GM18870 (cell line): ENCODE results near the gene RARRES2.
"Not testable (repeated sequence)": the region's sequence is repeated elsewhere in the genome, so short reads cannot be mapped to it uniquely, and the experiment has no call there.

Source experiments
- ATAC-seq: cut with Tn5 transposase; IDR thresholded peaks from one replicate; pipeline ENCODE4 v1.9.1; 2021; ENCODE audit warnings: moderate library complexity; ENCODE audit not compliant: unreplicated experiment

RARRES2 gene

GRCh38 chr7:150322114-150322832, 19.2 kb downstream of the RARRES2 start:
- ATAC-seq, result no peak

- ATAC-seq, result no peak
Measured at GRCh38 chr7:150321788-150322113, 19.7 kb downstream of the RARRES2 start.

- no peak for ATAC-seq
Measured at GRCh38 chr7:150317748-150318444, 23.5 kb downstream of the RARRES2 start.

- ATAC-seq, result not testable (repeated sequence)
Measured at GRCh38 chr7:150316987-150317386, 24.4 kb downstream of the RARRES2 start.

- ATAC-seq, result no peak
Measured at GRCh38 chr7:150314639-150315239, 26.7 kb downstream of the RARRES2 start.

GRCh38 chr7:150313870-150314269, 27.6 kb downstream of the RARRES2 start:
- ATAC-seq, result no peak

GRCh38 chr7:150313367-150313809, 28.0 kb downstream of the RARRES2 start:
- no peak for ATAC-seq

GRCh38 chr7:150312649-150313366, 28.6 kb downstream of the RARRES2 start:
- ATAC-seq, result not testable (repeated sequence)

- no peak for ATAC-seq
Measured at GRCh38 chr7:150311711-150312110, 29.7 kb downstream of the RARRES2 start.

GRCh38 chr7:150311146-150311545, 30.3 kb downstream of the RARRES2 start:
- ATAC-seq, result no peak

GRCh38 chr7:150308575-150308974, 32.9 kb downstream of the RARRES2 start:
- no peak for ATAC-seq

GRCh38 chr7:150307904-150308303, 33.5 kb downstream of the RARRES2 start:
- no peak for ATAC-seq

GRCh38 chr7:150307129-150307528, 34.3 kb downstream of the RARRES2 start:
- no peak for ATAC-seq

- not testable (repeated sequence) for ATAC-seq
Measured at GRCh38 chr7:150306377-150306776, 35.1 kb downstream of the RARRES2 start.

- not testable (repeated sequence) for ATAC-seq
Measured at GRCh38 chr7:150305903-150306284, 35.5 kb downstream of the RARRES2 start.

- ATAC-seq, result not testable (repeated sequence)
Measured at GRCh38 chr7:150305259-150305902, 36.0 kb downstream of the RARRES2 start.

- not testable (repeated sequence) for ATAC-seq
Measured at GRCh38 chr7:150304499-150305258, 36.8 kb downstream of the RARRES2 start.

- not testable (repeated sequence) for ATAC-seq
Measured at GRCh38 chr7:150302908-150303310, 38.5 kb downstream of the RARRES2 start.

- ATAC-seq, result not testable (repeated sequence)
Measured at GRCh38 chr7:150297978-150298377, 43.5 kb downstream of the RARRES2 start.

GRCh38 chr7:150296802-150297201, 44.6 kb downstream of the RARRES2 start:
- ATAC-seq, result not testable (repeated sequence)
